Measurements from ENCODE around the gene EDN2. TPM values are rescaled to one million over a fixed set of nuclear protein-coding genes. Genes with fewer than 3 reads are reported as not detected.

EDN2 gene
- total RNA-seq, 2 experiments from 2014 or later, result not detected

- H3K36me3 ChIP-seq (ENCODE audit: insufficient read depth, low read length), result no peaks in the 10 kb centered on the region
- intact Hi-C loops (cut with DNase I, micrococcal nuclease), result no loop called here
- H3K27me3 ChIP-seq (ENCODE audit: control insufficient read depth in 1 of 2, insufficient read depth in 2 of 2, low read length in 2 of 2), result peaks cover 13 to 16% of the 10 kb centered on the region in 2 experiments
- no peak for ATAC-seq (ENCODE audit: poor library complexity)
- ChIA-PET POLR2A (no interaction called here), CTCF (no interaction called here)
- H3K9me3 Mint-ChIP-seq, result no peaks in the 10 kb centered on the region
- H3K27ac ChIP-seq (ENCODE audit: low read depth in 1 of 2, low read length in 2 of 2), result no peak overlapping the region
- H3K4me1 Mint-ChIP-seq (ENCODE audit: low read depth), result no peaks in the 10 kb centered on the region
- no peak overlapping the region for H3K27ac Mint-ChIP-seq
- H3K36me3 Mint-ChIP-seq (ENCODE audit: low read depth), result no peaks in the 10 kb centered on the region
- H3K4me1 ChIP-seq (ENCODE audit: insufficient read depth, low read length), result peaks cover 4% of the 10 kb centered on the region
- H3K27me3 Mint-ChIP-seq, result peaks cover 45% of the 10 kb centered on the region
- TF ChIP-seq CTCF (IDR thresholded peaks at IDR 0.05), result no peak
- no peak overlapping the region for H3K4me3 Mint-ChIP-seq
- peaks cover 0 to 4% of the 10 kb centered on the region in 2 experiments for H3K9me3 ChIP-seq (ENCODE audit: control insufficient read depth in 1 of 2, insufficient read depth in 1 of 2, low read length in 2 of 2)
- DNase-seq, result no peak
- no peak overlapping the region for H3K4me3 ChIP-seq (ENCODE audit: low read length)
These were observed 50.2 kb downstream of the EDN2 start for GRCh38 chr1:41434306-41434705.

GRCh38 chr1:41433501-41433900 is 51.0 kb downstream of the EDN2 start:
- intact Hi-C loops (cut with DNase I, micrococcal nuclease), result no loop called here
- CTCF ChIA-PET, result interaction anchor here (1.2 to 1.5 kb wide), 2 partner anchors 11 to 120 kb away, joined by 3 read pairs; no protein-coding TSS in a partner anchor
- no peaks in the 10 kb centered on the region for H3K36me3 Mint-ChIP-seq (ENCODE audit: low read depth)
- no peak for DNase-seq
- no peak overlapping the region for H3K4me3 Mint-ChIP-seq
- no peak for TF ChIP-seq CTCF (IDR thresholded peaks at IDR 0.05)
- peaks cover 46% of the 10 kb centered on the region for H3K27me3 Mint-ChIP-seq
- peaks cover 13 to 16% of the 10 kb centered on the region in 2 experiments for H3K27me3 ChIP-seq (ENCODE audit: control insufficient read depth in 1 of 2, insufficient read depth in 2 of 2, low read length in 2 of 2)
- H3K36me3 ChIP-seq (ENCODE audit: insufficient read depth, low read length), result no peaks in the 10 kb centered on the region
- H3K4me3 ChIP-seq (ENCODE audit: low read length), result no peak overlapping the region
- no peak overlapping the region for H3K27ac Mint-ChIP-seq
- POLR2A ChIA-PET, result no interaction called here
- H3K9me3 Mint-ChIP-seq, result no peaks in the 10 kb centered on the region
- no peak for ATAC-seq (ENCODE audit: poor library complexity)
- peaks cover 0 to 4% of the 10 kb centered on the region in 2 experiments for H3K9me3 ChIP-seq (ENCODE audit: control insufficient read depth in 1 of 2, insufficient read depth in 1 of 2, low read length in 2 of 2)
- H3K4me1 ChIP-seq (ENCODE audit: insufficient read depth, low read length), result peaks cover 4% of the 10 kb centered on the region
- no peak overlapping the region for H3K27ac ChIP-seq (ENCODE audit: low read depth in 1 of 2, low read length in 2 of 2)
- H3K4me1 Mint-ChIP-seq (ENCODE audit: low read depth), result no peaks in the 10 kb centered on the region

- TF ChIP-seq CTCF (IDR thresholded peaks at IDR 0.05), result peak; percentile 49
- Mint-ChIP-seq H3K36me3 (ENCODE audit: low read depth) (no peaks in the 10 kb centered on the region), H3K9me3 (no peaks in the 10 kb centered on the region), H3K4me1 (ENCODE audit: low read depth) (no peaks in the 10 kb centered on the region), H3K27me3 (peaks cover 53% of the 10 kb centered on the region), H3K27ac (no peak overlapping the region), H3K4me3 (no peak overlapping the region)
- CTCF ChIA-PET, result interaction anchor here (1.2 to 1.5 kb wide), 2 partner anchors 10 to 119 kb away, joined by 3 read pairs; no protein-coding TSS in a partner anchor
- Histone ChIP-seq H3K27me3 (ENCODE audit: control insufficient read depth in 1 of 2, insufficient read depth in 2 of 2, low read length in 2 of 2) (peaks cover 13 to 16% of the 10 kb centered on the region in 2 experiments), H3K36me3 (ENCODE audit: insufficient read depth, low read length) (no peaks in the 10 kb centered on the region), H3K4me1 (ENCODE audit: insufficient read depth, low read length) (peaks cover 4% of the 10 kb centered on the region), H3K27ac (ENCODE audit: low read depth in 1 of 2, low read length in 2 of 2) (no peak overlapping the region), H3K9me3 (ENCODE audit: control insufficient read depth in 1 of 2, insufficient read depth in 1 of 2, low read length in 2 of 2) (peaks cover 0 to 4% of the 10 kb centered on the region in 2 experiments), H3K4me3 (ENCODE audit: low read length) (no peak overlapping the region)
- intact Hi-C loops (cut with DNase I, micrococcal nuclease), result loop anchor here (1.0 kb wide), 2 partner anchors 164 to 165 kb away; no protein-coding TSS in a partner anchor
- ATAC-seq (ENCODE audit: poor library complexity) (peak; percentile 56), DNase-seq (peak; percentile 47 to 79 (median 56))
- POLR2A ChIA-PET, result no interaction called here
These were observed 51.8 kb downstream of the EDN2 start for GRCh38 chr1:41432481-41433280.

All from CD4-positive, alpha-beta T cell (primary cell).